AG09309 (cell line): Measurements from ENCODE around the gene PRPH.

ENCODE experiments used
- DNase-seq: peaks from one replicate; pipeline ENCODE4 v3.0.0-alpha.2; 2010; ENCODE audit warnings: low read depth
- H3K4me3 ChIP-seq: 2 replicates; pipeline ENCODE4 v1.5.1; 2011; ENCODE audit warnings: mild to moderate bottlenecking, low read depth, low read length, moderate library complexity; ENCODE audit not compliant: control insufficient read depth
- CTCF ChIP-seq: IDR thresholded peaks from 2 replicates; pipeline ENCODE4 v1.5.1; 2011; ENCODE audit warnings: mild to moderate bottlenecking, low read depth, low read length, inconsistent platforms; ENCODE audit not compliant: insufficient read depth, control insufficient read depth; ENCODE audit errors: missing control alignments

PRPH gene

DNA sequence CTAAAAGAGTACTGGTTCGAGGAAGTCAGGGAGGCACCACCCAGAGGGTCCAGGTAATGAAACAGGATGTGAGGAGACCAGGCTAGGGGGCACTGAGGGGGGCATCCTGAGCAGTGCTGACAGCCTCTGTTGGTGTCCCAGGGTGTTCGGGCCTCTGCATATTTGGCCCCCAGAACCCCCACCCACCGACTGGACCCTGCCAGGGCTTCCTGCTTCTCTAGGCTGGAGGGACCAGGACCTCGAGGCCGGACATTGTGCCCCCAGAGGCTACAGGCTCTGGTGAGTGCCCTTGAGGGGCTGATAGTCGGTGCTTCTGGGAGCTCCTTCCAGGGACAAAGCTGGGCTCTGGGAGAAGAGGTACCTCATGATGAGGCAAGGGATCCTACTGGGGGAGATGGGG is 30.7 kb downstream of the PRPH start:
- no peak for DNase-seq
- TF ChIP-seq CTCF: no peak
- no peak overlapping the region for H3K4me3 ChIP-seq

DNA sequence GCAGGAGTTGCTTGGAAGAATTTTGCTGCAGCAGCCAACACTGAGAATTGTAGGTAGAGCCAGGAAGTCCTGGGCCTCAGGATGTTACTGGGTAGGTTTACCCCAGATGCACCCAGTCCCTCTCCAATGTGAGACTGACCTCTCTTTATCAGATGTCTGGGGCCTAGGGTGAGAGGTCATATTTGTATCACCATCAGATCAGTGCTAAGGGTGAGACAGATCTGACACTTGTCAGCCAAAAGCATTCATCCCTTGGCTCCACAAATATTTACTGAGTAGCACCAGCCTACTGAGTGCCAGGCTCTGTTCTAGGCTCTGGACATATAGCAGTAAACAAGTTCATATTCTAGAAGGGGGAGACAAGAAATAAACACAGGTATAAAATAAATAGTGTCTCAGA is 32.4 kb downstream of the PRPH start:
- H3K4me3 ChIP-seq: no peak overlapping the region
- no peak for DNase-seq
- TF ChIP-seq CTCF: no peak

DNA sequence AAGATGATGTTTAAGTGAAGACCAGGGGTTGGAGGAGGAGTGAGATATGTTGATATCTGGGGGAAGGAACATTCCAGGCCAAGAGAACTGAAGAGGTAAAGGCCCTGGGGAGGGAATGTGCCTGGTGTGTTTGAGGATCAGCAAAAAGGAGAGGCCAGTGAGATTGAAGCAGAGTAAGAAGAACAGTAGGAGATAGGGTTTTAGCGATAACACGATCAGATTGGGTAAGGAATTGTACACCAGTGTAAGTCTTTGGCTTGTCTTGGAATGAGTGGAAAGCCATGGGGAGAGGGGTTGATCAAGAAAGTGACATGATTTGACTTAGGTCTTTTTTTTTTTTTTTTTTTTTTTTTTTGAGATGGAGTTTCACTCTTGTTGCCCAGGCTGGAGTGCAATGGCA is 32.9 kb downstream of the PRPH start:
- DNase-seq: no peak
- TF ChIP-seq CTCF: no peak
- H3K4me3 ChIP-seq: no peak overlapping the region

GRCh38 chr12:49328816-49329215 is 33.9 kb downstream of the PRPH start:
- no peak for TF ChIP-seq CTCF
- DNase-seq: no peak
- no peak overlapping the region for H3K4me3 ChIP-seq

- H3K4me3 ChIP-seq: no peak overlapping the region
- DNase-seq: no peak
- TF ChIP-seq CTCF: no peak
Measured at GRCh38 chr12:49330032-49330619, 35.2 kb downstream of the PRPH start.

GRCh38 chr12:49330631-49331379 is 35.9 kb downstream of the PRPH start:
- TF ChIP-seq CTCF: no peak
- no peak overlapping the region for H3K4me3 ChIP-seq
- no peak for DNase-seq
